Colonic mucosa (tissue), 4 donors: ENCODE data around the gene MSI2. TPM values are rescaled to one million over a fixed set of nuclear protein-coding genes. Genes with fewer than 3 reads are reported as not detected.

Source experiments
- DNase-seq: peaks from one replicate; pipeline ENCODE4 v3.0.0-alpha.2; 2020
- H3K27ac ChIP-seq: fragments of 200-600 bp; one replicate; pipeline ENCODE4 v1.8.0; 2021
- H3K27me3 ChIP-seq: fragments of 200-600 bp; one replicate; pipeline ENCODE4 v1.8.0; 2021
- H3K36me3 ChIP-seq: fragments of 200-600 bp; one replicate; pipeline ENCODE4 v1.8.0; 2021
- H3K4me1 ChIP-seq: fragments of 200-600 bp; one replicate; pipeline ENCODE4 v1.8.0; 2021; ENCODE audit warnings: mild to moderate bottlenecking
- H3K4me3 ChIP-seq: fragments of 200-600 bp; one replicate; pipeline ENCODE4 v1.8.0; 2021
- H3K9ac ChIP-seq, 2 donors: one replicate each; pipeline ENCODE4 v1.7.0; 2013; ENCODE audit warnings: control low read depth in 2 of 2, low read depth in 2 of 2, low read length in 2 of 2
- H3K9me3 ChIP-seq: fragments of 200-600 bp; one replicate; pipeline ENCODE4 v1.8.0; 2021
- intact Hi-C: fragments of 100-400 bp; cut with DNase I; formaldehyde crosslinking; loops from one replicate; pipeline ENCODE4 v1.14.1; 2022
- total RNA-seq, 2 donors: library from RNA; stranded (reverse); fragmentation: NEBNext Ultra II Directional in 1 of 2; extraction: Animal tissue kit (Norgen Biotek cat#: 25700) in 1 of 2; gene quantifications; one replicate each; pipeline ENCODE4 v1.2.1, GENCODE V29; 2021
- TF ChIP-seq, protein P1 (sequence below): fragments of 200-600 bp; IDR thresholded peaks from one replicate; pipeline ENCODE4 v1.8.0; 2022; ENCODE audit warnings: antibody characterized with exemption, mild to moderate bottlenecking
- donor health status: healthy.
- donor health status: DM: no; HTN: no; CAD: no.
- donor health status: DM: no; HTN: no; CAD: no.

MSI2 gene
- total RNA-seq, 2 donors from 2014 or later, result 61.6 to 75.4 TPM

DNA sequence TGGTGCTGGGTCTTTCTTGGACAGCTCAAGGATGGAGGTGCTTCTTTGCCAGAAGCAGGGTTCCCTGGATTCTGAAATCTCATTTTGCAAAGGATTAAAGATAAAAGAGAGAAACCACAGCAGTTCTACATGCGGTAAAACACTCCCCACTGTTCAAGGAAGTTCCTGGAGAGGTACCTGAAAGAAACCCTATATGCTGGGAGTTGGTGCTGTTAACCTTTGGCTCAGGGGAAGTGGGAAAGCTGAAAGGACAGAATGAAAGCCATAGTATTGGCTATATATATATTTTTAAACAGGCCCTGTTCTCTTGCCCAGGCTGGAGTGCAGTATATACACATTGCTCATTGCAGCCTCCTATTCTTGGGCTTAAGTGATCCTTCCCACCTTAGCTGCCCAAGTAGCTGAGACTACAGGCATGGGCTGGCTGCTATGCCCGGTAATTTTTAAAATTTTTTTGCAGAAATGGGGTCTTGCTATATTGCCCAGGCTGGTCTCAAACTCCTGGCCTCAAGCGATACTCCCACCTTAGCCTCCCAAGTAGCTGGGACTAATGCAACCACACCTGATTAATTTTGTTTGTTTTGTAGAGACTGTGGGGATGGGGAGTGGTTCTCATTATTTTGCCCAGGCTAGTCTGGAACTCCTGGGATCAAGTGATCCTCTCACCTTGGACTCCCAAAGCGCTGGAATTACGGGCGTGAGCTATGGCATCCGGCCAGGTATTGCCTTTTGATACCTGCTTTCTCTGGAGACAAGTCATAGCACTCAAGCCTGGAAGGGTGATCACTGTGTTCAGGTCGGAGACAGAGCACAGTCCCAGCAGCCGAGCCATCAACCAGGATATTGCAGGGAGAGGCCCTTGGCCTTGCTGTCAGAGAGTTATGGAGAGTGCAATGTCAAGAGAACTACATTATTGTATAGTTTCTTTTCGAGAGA, 55.2 kb downstream of the MSI2 start:
- peak overlapping the region; percentile 45 for H3K27ac ChIP-seq

DNA sequence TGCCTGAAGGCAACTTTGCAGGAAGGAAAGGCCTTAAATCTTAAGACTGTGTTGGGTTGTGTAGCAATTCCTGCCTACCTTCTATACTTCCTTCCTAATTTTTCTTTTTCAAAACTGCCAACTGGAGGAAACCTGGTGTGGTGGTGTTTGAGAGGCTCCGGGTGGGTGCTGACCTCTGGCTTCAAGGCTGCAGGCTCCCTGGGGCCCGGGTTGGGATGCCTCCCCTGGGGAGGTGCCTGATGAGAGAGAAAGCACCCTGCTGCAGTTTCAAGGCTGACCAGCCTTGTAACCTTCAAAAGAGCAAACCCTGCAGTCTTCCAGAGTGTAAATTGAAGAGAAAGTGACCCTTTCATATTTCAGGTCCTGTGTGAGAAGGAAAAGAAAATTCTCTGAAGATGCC, 55.9 kb downstream of the MSI2 start:
- H3K27ac ChIP-seq, result peak overlapping the region; percentile 45
- H3K36me3 ChIP-seq, result no peaks in the 10 kb centered on the region
- intact Hi-C loops, result no loop called here
- no peaks in the 10 kb centered on the region for H3K4me1 ChIP-seq
- H3K9me3 ChIP-seq, result no peaks in the 10 kb centered on the region
- no peak overlapping the region for H3K9ac ChIP-seq
- H3K27me3 ChIP-seq, result no peaks in the 10 kb centered on the region
- no peak overlapping the region for H3K4me3 ChIP-seq
- no peak for DNase-seq
- TF ChIP-seq, protein P1, sequence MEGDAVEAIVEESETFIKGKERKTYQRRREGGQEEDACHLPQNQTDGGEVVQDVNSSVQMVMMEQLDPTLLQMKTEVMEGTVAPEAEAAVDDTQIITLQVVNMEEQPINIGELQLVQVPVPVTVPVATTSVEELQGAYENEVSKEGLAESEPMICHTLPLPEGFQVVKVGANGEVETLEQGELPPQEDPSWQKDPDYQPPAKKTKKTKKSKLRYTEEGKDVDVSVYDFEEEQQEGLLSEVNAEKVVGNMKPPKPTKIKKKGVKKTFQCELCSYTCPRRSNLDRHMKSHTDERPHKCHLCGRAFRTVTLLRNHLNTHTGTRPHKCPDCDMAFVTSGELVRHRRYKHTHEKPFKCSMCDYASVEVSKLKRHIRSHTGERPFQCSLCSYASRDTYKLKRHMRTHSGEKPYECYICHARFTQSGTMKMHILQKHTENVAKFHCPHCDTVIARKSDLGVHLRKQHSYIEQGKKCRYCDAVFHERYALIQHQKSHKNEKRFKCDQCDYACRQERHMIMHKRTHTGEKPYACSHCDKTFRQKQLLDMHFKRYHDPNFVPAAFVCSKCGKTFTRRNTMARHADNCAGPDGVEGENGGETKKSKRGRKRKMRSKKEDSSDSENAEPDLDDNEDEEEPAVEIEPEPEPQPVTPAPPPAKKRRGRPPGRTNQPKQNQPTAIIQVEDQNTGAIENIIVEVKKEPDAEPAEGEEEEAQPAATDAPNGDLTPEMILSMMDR, result no peak

More for the DNA sequence above, 55.2 kb downstream of the MSI2 start:
- peak; percentile 88 for DNase-seq
- H3K36me3 ChIP-seq, result no peaks in the 10 kb centered on the region
- H3K9me3 ChIP-seq, result no peaks in the 10 kb centered on the region
- no peaks in the 10 kb centered on the region for H3K4me1 ChIP-seq
- intact Hi-C loops, result no loop called here
- TF ChIP-seq, protein P1, result no peak
- no peaks in the 10 kb centered on the region for H3K27me3 ChIP-seq
- no peak overlapping the region for H3K4me3 ChIP-seq
- H3K9ac ChIP-seq, result no peak overlapping the region

DNA sequence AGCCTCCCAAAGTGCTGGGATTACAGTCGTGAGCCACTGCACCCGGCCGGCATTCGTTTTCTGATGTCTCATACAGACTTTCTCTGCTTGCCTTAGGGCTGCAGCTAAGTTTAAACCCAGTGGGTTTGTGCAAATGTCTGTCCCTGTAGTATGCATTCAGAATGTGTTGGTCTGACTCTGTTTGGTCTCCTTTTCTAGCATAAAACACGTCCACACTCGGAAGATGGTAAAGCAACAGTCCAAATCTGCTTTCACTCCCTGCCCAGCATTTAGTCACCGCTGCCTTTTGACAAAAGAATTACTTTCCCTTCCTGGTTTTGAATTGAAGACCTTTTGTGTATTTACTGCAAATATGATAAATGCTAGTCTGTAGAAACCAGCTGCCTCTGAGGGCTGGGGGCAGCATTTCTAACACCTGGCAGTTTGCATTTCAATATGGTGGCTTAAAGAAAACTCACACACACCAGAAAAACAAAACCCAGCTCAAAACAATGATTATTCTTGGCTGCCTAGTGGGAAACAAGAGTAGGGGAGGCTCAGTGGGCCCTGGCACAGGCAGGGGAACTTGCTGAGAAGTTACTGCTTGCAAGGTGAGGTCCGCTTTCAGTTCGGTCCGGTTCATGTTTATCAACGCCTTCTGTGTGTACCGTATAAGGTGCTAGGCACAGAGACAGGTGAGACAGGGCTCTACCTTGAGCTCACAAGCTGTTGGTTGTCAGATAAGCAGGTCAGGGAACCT, 56.9 kb downstream of the MSI2 start:
- no peak overlapping the region for H3K9ac ChIP-seq
- TF ChIP-seq, protein P1, result no peak
- H3K27me3 ChIP-seq, result no peaks in the 10 kb centered on the region

DNA sequence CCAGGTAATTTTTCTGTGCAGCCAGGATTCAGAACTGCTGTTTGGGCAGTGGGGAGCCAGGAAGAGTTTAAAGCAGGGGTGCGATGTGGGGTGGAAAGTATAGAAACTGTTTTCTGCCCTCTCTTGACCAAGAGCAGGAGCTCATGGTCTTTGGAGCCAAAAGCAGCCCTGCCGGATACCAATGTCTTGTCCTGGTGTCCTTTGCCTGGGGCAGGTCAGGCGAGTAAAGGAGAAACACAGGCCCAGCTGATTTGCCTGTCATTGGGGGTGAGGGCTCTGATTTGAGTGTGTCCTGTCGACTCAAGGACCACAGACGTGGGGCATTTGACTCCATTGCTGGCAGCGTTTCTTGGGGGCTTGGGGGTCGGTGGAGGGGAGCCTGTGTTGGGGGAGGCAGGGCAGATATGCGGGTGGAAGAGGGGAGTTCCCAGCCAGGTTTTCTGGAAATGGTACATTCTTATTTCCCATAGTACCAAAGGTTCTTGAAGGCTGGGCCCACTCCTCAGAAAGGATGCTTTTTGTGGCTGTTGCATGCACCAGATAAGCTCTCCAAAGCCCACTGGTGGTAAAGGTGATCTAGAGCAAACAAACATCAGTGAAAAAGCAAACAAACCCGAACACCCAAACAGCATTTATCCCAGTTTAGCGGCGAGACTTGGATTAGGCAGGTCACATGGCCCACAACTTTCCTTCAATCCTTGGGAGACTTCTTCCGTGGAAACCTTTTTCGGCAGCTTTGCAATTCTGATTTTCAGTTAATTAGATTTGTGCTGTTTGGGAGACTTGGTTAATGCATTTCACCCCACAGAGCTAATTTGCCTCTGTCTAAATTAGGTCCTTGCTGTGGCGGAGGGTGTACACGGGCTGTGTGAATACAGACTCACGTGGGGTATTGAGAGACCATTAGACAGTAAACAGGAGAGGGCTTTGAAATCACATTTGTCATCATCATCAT, 59.0 kb downstream of the MSI2 start:
- no peaks in the 10 kb centered on the region for H3K9me3 ChIP-seq
- H3K27ac ChIP-seq, result no peak overlapping the region
- no peak for DNase-seq
- intact Hi-C loops, result no loop called here
- no peaks in the 10 kb centered on the region for H3K27me3 ChIP-seq
- H3K4me3 ChIP-seq, result no peak overlapping the region
- H3K36me3 ChIP-seq, result no peaks in the 10 kb centered on the region
- TF ChIP-seq, protein P1, result no peak
- H3K9ac ChIP-seq, result no peak overlapping the region
- no peaks in the 10 kb centered on the region for H3K4me1 ChIP-seq

More for the DNA sequence above, 56.9 kb downstream of the MSI2 start:
- intact Hi-C loops, result no loop called here
- H3K4me1 ChIP-seq, result no peaks in the 10 kb centered on the region
- no peak for DNase-seq
- H3K27ac ChIP-seq, result no peak overlapping the region
- H3K9me3 ChIP-seq, result no peaks in the 10 kb centered on the region
- H3K4me3 ChIP-seq, result no peak overlapping the region
- H3K36me3 ChIP-seq, result no peaks in the 10 kb centered on the region

DNA sequence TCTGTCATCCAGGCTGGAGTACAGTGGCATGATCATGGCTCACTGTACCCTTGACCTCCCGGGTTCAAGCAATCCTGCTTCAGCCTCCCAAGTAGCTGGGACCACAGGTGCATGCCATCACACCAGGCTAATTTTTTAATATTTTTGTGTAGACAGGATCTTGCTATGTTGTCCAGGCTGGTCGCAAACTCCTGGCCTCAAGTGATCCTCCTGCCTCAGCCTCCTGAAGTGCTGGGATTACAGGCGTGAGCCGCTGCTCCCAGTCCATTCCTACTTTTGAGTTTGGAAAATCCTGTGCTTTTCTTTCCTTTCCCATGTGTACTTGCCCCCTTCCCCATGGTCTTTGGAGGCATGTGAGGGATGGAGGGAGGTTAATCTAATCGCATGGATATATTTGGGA, 60.0 kb downstream of the MSI2 start:
- H3K9me3 ChIP-seq, result no peaks in the 10 kb centered on the region
- no peak overlapping the region for H3K27ac ChIP-seq
- H3K36me3 ChIP-seq, result no peaks in the 10 kb centered on the region
- no peak overlapping the region for H3K9ac ChIP-seq
- no peak overlapping the region for H3K4me3 ChIP-seq
- TF ChIP-seq, protein P1, result no peak
- intact Hi-C loops, result no loop called here
- no peaks in the 10 kb centered on the region for H3K27me3 ChIP-seq
- DNase-seq, result no peak
- no peaks in the 10 kb centered on the region for H3K4me1 ChIP-seq
